SHP77 (cell line): ENCODE data around the gene FEV.
A peak's percentile ranks its signal among the peaks of the same experiment; 100 is the strongest.
"Not testable (repeated sequence)": the region's sequence is repeated elsewhere in the genome, so short reads cannot be mapped to it uniquely, and the experiment has no call there.

Experiments used
- DNase-seq, 2 experiments: peaks; one replicate each; lab custom pipeline; 2025; lab: John Stamatoyannopoulos, UW

The FEV gene

GRCh38 chr2:218975060-218975777 is 9.8 kb downstream of the FEV start:
- DNase-seq: no peak

GRCh38 chr2:218970894-218971293 is 14.1 kb downstream of the FEV start:
- no peak for DNase-seq

- DNase-seq: peak; percentile 82 to 90
Measured at GRCh38 chr2:218964041-218964771, 20.8 kb downstream of the FEV start.

GRCh38 chr2:218963601-218964000 is 21.4 kb downstream of the FEV start:
- no peak for DNase-seq

DNA sequence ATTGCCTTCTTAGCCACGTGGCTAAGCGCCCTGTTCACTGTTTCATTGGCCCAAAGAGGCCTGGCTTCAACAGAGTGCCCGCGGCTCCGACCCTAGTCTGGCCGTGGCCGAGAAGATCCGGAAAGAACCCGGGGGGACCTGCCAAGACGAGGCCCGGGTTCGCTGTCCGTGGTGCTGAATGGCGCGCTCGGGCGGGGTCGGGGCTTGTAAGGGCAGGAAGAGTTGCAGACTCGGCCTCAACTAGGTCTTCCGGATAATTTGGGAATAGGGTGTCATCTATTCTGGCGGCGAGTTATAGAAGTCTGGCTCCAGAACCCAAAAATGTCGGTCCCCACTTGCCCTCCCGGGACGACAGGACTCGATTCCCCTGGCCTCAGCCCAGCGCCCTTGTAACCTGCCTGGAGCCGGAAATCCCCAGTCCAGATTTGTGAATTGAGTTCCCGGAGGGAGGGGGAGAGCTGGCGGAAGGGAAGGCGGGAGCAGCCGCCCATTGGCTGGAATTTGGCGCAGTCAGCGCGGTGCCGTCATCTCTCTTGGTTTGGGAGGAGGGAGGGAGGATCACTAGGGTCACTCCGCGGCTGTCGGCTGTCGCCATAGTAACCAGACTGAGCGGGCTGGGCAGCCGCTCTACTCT is 22.0 kb downstream of the FEV start:
- DNase-seq: peak; percentile 95 to 96

DNA sequence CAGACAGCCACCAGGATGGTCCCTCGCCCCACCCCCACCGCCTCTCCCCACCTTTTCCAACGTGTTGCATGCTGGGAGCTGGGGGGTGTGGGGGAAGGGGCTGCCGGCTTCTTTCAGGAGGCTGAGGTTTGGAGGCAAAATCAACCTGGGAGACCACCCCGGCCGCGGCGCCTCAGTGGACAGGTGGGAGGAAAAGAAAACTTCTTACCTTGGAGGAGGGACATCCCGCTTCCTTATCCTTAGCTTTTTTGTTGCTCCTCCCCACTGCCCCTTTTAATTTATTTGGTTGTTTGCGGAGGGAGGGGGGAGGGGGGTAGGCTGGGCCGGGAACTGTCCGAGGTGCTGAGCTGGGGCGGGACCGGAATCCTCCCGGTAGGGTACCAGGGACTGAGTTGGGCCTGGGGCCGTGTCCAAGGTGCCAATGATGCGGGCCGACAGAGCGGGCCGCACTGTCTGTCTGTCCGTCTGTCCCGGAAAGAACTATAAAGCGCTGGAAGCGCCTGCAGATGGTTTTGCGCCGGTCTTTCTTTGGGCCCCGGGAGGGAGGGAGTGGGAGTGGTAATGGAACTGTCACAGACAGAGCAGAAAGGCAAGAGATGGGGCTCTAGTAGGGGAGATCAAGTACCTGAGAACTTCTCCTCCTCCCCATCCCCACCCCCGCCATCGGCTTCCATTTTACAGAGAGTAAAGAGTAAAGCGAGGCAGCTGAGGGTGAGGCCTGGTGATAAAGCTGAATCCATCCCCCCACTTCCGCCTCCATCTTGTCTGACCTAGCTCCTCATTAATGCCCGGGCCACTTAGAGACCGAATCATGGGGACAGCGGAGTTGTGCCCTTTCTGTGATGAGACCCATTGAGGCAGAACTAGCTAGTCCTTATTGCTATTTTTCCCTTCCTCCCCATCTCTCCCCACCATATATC is 23.1 kb downstream of the FEV start:
- peak; percentile 65 to 67 for DNase-seq

DNA sequence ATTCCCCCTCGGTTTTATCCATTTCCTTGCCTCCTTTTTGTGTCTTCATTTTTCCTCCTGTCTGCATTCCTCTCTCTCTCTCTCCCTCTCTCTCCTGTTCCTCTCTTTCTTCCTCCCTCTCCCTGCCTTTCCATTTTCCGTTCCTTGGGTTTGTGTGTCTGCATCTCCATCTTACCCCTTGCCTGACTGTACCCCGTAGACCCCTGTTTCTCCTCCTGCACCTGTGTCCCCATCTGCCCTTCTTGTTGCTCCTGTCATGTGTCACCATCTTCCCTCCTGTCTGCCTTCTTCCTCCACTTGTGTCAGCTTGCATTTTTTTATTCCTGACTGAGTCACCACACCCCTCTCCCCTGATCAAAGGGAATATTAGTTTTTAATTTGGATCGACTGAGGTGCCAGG is 23.8 kb downstream of the FEV start:
- no peak for DNase-seq

DNA sequence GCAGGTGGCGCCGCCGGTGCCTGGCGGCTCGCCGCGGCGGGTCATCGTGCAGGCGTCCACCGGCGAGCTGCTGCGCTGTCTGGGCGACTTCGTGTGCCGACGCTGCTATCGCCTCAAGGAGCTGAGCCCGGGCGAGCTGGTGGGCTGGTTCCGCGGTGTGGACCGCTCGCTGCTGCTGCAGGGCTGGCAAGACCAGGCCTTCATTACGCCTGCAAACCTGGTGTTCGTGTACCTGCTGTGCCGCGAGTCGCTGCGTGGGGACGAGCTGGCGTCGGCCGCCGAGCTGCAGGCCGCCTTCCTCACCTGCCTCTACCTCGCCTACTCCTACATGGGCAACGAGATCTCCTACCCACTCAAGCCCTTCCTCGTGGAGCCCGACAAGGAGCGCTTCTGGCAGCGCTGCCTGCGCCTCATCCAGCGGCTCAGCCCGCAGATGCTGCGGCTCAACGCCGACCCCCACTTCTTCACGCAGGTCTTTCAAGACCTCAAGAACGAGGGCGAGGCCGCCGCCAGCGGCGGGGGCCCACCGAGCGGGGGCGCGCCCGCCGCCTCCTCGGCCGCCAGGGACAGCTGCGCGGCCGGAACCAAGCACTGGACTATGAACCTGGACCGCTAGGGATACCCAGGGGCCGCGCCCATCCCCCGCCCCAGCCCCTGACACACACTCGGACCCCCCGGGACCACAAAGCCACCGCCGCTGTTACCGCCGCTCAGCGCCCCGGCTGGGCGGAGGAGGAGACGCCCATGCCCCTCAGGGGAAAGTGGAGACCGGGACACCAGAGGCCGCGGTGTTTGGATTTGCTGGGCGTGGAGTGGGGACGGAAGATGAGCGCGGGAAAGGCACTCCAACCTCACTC is 24.4 kb downstream of the FEV start:
- peak in 1 of 2 experiments; percentile 44 for DNase-seq

DNA sequence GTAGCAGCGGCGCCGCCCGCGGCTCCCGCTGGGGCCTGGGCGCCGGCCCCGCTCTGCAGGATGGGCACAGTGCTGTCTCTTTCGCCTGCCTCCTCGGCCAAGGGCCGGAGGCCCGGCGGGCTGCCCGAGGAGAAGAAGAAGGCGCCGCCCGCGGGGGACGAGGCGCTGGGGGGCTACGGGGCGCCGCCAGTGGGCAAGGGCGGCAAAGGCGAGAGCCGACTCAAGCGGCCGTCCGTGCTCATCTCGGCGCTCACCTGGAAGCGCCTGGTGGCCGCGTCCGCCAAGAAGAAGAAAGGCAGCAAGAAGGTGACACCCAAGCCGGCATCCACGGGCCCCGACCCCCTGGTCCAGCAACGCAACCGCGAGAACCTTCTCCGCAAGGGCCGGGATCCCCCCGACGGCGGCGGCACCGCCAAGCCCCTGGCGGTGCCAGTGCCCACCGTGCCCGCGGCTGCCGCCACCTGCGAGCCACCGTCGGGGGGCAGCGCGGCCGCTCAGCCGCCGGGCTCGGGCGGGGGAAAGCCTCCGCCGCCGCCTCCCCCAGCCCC is 25.1 kb downstream of the FEV start:
- DNase-seq: no peak

- DNase-seq: peak; percentile 92
Measured at GRCh38 chr2:218959141-218959731, 25.7 kb downstream of the FEV start, which contains the start of gene CDK5R2. Gene CDK5R2, plus strand, starts transcription at chr2:218959666. Its CDS starts 155 bp downstream, at chr2:218959821.

DNA sequence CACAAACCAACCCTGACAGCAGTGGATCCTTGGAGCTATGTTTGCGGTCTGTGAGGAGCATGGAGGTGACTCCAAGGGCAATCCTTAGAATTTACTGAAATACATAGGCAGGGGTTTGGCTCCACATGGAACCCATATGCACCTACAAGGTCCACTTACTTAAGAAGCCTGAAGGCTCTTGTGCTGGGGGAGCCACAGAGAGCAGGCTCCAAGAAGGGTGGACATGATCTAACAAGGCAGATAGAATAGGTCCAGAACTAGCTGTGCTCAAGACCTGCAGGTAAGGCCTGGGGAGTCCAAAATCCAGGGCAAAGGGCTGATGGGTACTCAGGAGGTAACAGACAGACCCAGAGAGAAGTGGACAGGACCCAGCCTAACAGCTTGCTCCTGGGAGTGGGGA is 26.7 kb downstream of the FEV start:
- DNase-seq: no peak

DNA sequence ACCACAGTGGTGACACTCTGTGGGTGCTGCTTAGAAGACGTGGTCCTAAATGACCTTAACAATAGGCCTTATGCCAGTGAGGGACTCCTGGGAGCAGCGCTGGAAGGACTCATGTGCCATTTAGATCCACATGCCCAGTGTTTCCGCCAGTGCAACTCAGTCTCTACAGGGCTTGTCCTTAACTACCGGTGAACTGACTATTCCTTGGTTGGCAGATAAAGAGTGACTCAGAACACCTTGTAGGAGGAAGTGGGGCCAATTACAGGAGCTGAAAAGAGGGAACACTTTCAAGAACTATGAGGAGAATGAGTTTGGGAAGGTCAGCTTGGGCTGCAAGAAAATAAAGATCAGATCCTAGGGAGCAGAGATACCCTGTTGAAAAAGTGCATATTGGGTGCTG is 27.3 kb downstream of the FEV start:
- DNase-seq: no peak

- DNase-seq: no peak
Measured at GRCh38 chr2:218956039-218956438, 28.9 kb downstream of the FEV start.

GRCh38 chr2:218954541-218955300 is 30.3 kb downstream of the FEV start:
- no peak for DNase-seq

DNA sequence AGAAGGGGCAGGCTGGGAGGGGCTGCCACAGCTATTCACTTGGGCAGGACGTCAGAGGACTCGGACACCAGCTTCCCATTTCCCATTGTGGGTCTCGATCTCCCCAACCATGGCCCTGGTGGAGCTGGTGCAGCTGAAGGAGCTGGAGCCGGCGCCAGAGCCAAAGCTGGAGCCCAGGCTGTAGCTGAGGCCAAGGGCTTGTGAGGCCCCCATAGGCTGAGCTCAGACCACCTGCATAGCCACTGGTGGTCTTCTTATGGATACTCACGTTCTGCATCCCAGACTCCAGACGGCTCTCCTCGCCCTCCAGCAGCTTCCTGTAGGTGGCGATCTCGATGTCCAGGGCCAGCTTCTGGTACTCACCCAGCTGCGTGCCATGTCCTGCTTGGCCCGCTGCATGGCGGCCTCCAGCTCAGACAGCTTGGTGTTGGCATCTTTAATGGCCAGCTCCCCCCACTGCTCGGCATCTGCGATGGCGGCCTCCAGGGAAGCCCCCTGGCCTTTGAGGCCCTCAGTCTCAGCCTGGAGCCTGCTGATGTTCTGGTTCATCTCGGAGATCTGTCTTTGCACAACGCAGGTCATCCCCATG is 31.5 kb downstream of the FEV start:
- peak in 1 of 2 experiments; percentile 4 for DNase-seq

GRCh38 chr2:218952160-218952559 is 32.8 kb downstream of the FEV start:
- DNase-seq: no peak

DNA sequence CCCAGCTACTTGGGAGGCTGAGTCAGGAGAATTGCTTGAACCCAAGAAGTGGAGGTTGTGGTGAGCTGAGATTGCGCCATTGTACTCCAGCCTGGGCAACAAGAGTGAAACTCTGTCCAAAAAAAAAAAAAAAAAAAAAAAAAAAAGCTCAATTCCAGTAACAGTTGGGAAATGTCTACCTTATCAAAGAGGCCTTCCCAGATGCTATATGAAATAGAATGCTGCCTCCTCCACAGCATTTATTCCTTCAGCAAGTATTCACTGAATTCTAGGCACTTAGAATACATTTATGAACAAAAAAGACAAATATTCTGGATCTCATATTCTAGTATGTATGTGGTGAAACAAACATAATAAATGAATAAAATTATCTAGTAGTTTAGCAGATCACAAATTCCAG is 38.4 kb downstream of the FEV start:
- no peak for DNase-seq

DNA sequence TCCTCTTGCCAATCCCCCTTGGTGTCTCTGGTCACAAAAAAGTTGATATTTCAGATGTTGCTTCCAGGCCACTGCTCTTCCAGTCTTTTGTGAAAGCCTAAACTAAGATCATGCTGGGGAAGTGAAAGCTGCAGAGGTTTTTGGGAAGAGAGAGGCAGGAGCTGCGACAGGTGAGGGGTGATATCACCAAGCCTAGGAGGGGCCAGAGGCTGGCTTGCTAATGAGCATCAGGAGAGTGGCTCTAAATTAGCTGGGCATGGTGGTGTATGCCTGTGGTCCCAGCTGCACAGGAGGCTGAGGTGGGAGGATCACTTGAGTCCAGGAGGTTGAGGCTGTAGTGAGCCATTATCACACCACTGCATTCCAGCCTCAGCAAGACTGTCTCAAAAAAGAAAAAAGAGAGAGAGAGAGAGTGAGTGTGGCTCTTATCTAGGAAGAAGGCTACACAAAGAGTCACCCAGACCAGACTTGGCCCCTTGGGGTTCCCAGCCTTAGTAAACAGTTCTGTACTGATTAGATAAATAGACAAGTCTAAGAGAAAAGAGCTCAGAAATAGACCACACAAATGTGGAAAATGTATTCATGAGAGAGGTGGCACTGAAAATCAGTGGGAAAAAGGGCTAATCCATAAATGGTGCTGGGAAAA is 40.1 kb downstream of the FEV start:
- no peak for DNase-seq

- not testable (repeated sequence) for DNase-seq
Measured at GRCh38 chr2:218931751-218932150, 53.2 kb downstream of the FEV start.
